LNCAP (cell line): ENCODE results near the gene HOXD9.

ENCODE experiments used
- CTCF ChIP-seq: fragments of 450-650 bp; IDR thresholded peaks from 2 replicates; pipeline ENCODE4 v1.5.1; 2017; ENCODE audit warnings: mild to moderate bottlenecking

The HOXD9 gene

GRCh38 chr2:176093898-176094249, 28.6 kb upstream of the HOXD9 start:
- no peak for TF ChIP-seq CTCF

GRCh38 chr2:176094349-176094748, 28.2 kb upstream of the HOXD9 start:
- no peak for TF ChIP-seq CTCF

- no peak for TF ChIP-seq CTCF
Observed at GRCh38 chr2:176095421-176095820, 27.1 kb upstream of the HOXD9 start.

- TF ChIP-seq CTCF = no peak
Observed at GRCh38 chr2:176096243-176096985, 26.1 kb upstream of the HOXD9 start.

GRCh38 chr2:176096986-176097819, 25.3 kb upstream of the HOXD9 start:
- peak; percentile 73 for TF ChIP-seq CTCF

- TF ChIP-seq CTCF = 0 out of 2 replicates have a peak, but pooled peaks have one; percentile 12
Observed at GRCh38 chr2:176097820-176098365, 24.6 kb upstream of the HOXD9 start.

GRCh38 chr2:176098366-176099158, 24.0 kb upstream of the HOXD9 start:
- no peak for TF ChIP-seq CTCF
